ENCODE data around the gene YPEL2. TPM values are rescaled to one million over a fixed set of nuclear protein-coding genes. Genes with fewer than 3 reads are reported as not detected.

YPEL2 gene
- total RNA-seq, 1 experiment from 2014 or later, result 4.1 TPM

DNA sequence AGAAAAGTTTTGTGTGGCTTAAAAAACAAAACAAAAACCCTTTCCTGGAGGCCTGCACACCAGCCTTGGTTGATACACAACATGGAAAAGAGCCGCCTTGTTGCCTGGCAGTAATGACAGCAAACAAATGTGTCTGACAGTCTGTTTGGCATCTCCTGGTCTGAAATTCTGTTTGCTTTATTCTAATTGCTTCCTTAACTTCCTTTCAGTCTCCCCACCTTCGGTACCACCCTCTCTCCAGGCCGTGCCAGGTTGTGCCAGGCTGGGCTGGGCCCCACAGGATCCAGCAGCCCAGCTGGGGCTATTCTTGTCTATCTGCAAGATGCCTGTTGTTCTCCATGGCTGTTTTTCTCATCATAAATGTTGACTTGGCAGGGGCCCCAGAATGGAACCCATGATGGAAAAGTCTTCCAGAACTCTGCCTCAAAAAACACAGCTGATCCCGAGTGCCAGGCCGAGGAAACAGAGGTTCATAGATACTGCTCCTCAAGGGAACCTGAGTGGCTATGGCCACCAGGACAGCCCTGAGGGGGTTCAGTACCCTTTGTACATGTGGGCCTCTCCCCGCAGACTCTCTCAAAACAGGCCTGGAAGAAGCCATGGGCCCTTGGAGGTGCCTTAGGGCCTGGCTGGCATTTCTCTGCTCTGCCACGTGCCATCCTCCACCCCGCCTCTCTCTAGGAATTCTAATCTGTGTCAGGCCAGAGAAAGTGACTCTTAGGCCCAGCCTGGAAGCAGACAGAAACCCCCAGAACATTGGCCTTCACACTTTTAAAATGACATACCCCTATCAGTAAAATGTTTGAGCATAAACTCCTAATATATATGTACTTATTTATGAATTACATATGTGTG, 50.5 kb downstream of the YPEL2 start:
- H3K27ac Mint-ChIP-seq (ENCODE audit: unreplicated experiment), result no peak overlapping the region
- TF ChIP-seq, protein P1, sequence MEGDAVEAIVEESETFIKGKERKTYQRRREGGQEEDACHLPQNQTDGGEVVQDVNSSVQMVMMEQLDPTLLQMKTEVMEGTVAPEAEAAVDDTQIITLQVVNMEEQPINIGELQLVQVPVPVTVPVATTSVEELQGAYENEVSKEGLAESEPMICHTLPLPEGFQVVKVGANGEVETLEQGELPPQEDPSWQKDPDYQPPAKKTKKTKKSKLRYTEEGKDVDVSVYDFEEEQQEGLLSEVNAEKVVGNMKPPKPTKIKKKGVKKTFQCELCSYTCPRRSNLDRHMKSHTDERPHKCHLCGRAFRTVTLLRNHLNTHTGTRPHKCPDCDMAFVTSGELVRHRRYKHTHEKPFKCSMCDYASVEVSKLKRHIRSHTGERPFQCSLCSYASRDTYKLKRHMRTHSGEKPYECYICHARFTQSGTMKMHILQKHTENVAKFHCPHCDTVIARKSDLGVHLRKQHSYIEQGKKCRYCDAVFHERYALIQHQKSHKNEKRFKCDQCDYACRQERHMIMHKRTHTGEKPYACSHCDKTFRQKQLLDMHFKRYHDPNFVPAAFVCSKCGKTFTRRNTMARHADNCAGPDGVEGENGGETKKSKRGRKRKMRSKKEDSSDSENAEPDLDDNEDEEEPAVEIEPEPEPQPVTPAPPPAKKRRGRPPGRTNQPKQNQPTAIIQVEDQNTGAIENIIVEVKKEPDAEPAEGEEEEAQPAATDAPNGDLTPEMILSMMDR (IDR thresholded peaks at IDR 0.05; ENCODE audit: unreplicated experiment), result no peak
- no peaks in the 10 kb centered on the region for H3K27me3 Mint-ChIP-seq (ENCODE audit: unreplicated experiment)
- intact Hi-C loops (cut with micrococcal nuclease; ENCODE audit: unreplicated experiment), result no loop called here
- CTCF ChIA-PET, result no interaction called here
- no TSS peak for BruUV-seq (replicated peaks)
- no peaks in the 10 kb centered on the region for H3K36me3 Mint-ChIP-seq (ENCODE audit: insufficient read depth, unreplicated experiment)
- H3K9me3 Mint-ChIP-seq (ENCODE audit: low read depth, unreplicated experiment), result no peaks in the 10 kb centered on the region
- DNase-seq, result no peak
- H3K4me3 Mint-ChIP-seq (ENCODE audit: low read depth, unreplicated experiment), result no peak overlapping the region
- H3K4me1 Mint-ChIP-seq (ENCODE audit: low read depth, unreplicated experiment), result peaks cover 7% of the 10 kb centered on the region

DNA sequence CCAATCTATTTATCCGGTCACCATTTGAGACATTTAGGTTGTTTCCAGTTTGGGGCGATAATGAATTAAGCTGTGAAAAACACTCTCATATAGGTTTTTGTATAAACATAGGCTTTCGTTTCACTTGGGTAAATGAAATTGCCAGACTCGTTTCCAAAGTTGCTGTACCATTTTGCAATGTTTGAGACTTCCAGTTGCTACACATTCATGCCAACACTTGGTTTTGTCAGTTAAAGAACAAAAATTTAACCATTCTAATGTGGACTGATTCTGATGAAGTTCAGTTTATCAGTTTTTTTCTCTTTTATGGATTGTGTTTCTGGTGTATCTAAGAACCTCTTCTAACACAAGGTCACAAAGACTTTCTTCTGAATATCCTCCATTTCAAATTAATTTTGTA, 52.4 kb downstream of the YPEL2 start:
- BruUV-seq (replicated peaks), result no TSS peak
- Mint-ChIP-seq H3K36me3 (ENCODE audit: insufficient read depth, unreplicated experiment) (no peaks in the 10 kb centered on the region), H3K27me3 (ENCODE audit: unreplicated experiment) (no peaks in the 10 kb centered on the region), H3K9me3 (ENCODE audit: low read depth, unreplicated experiment) (no peaks in the 10 kb centered on the region), H3K4me1 (ENCODE audit: low read depth, unreplicated experiment) (peaks cover under 1% of the 10 kb centered on the region), H3K27ac (ENCODE audit: unreplicated experiment) (no peak overlapping the region), H3K4me3 (ENCODE audit: low read depth, unreplicated experiment) (no peak overlapping the region)
- CTCF ChIA-PET, result no interaction called here
- DNase-seq, result no peak
- TF ChIP-seq, protein P1 (IDR thresholded peaks at IDR 0.05; ENCODE audit: unreplicated experiment), result no peak
- intact Hi-C loops (cut with micrococcal nuclease; ENCODE audit: unreplicated experiment), result no loop called here

DNA sequence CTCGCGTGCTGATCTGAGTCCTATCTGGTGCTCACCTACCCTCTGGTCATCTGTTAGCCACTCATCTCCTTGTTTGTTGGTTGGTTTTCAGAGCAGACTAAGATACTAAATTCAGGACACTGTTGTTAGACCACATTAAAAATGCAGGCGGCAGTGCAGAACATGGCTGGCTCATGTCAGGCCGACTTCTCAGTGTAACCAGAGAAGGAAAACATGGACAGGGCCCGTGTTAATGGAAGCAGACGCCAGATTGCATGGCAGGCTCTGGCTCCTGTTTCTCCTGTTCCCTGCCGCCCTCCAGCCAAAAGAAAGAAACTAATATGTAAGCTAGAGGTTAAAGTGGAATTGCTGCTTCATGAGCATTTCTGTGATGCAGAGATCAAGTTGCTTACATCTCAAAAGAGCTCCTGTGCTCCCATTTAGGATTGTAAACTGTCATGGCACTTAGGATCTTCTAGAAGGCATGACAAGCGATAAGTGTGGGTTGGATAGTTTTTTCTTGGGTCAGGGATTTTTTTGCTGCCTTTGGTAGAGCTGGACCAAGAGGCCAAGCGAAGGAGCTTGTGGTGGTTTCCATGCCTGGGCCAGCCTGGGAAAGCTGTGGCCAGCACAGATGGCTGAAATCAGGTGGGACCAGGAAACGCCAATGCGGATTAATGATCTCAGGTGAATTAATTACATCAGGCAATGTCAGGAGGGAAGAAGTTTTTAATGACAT, 56.1 kb downstream of the YPEL2 start:
- no peak for DNase-seq
- Mint-ChIP-seq H3K4me3 (ENCODE audit: low read depth, unreplicated experiment) (no peak overlapping the region), H3K36me3 (ENCODE audit: insufficient read depth, unreplicated experiment) (no peaks in the 10 kb centered on the region), H3K9me3 (ENCODE audit: low read depth, unreplicated experiment) (no peaks in the 10 kb centered on the region), H3K27ac (ENCODE audit: unreplicated experiment) (no peak overlapping the region), H3K4me1 (ENCODE audit: low read depth, unreplicated experiment) (no peaks in the 10 kb centered on the region), H3K27me3 (ENCODE audit: unreplicated experiment) (no peaks in the 10 kb centered on the region)
- CTCF ChIA-PET, result no interaction called here
- TF ChIP-seq, protein P1 (IDR thresholded peaks at IDR 0.05; ENCODE audit: unreplicated experiment), result no peak
- BruUV-seq (replicated peaks), result no TSS peak
- intact Hi-C loops (cut with micrococcal nuclease; ENCODE audit: unreplicated experiment), result no loop called here

DNA sequence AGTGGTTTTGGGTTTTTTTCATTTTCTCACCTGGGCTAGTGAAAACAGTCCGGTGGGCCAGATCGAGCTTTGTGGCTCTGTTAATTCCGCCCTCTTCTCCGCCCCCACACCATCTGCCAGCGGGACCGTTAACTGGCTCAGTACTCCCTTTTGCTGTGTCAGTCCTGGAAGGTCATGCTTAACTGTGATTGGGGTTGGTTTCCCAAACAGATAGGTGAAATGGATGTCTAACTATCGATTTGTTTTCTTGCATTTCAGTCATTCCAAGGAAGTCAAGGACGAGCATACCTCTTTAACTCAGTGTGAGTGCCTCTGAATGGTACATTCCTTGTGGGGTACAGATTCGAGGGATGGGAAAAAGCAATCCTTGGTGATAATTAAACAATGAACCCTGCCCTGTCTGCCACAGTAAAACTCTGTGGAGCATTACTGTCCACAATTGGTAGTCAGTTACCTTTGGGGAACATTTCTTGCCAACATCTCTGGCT, 56.7 kb downstream of the YPEL2 start:
- CTCF ChIA-PET, result no interaction called here

More for the DNA sequence above, 56.7 kb downstream of the YPEL2 start:
- Mint-ChIP-seq H3K27me3 (ENCODE audit: unreplicated experiment) (no peaks in the 10 kb centered on the region), H3K4me3 (ENCODE audit: low read depth, unreplicated experiment) (no peak overlapping the region), H3K36me3 (ENCODE audit: insufficient read depth, unreplicated experiment) (no peaks in the 10 kb centered on the region), H3K9me3 (ENCODE audit: low read depth, unreplicated experiment) (no peaks in the 10 kb centered on the region), H3K4me1 (ENCODE audit: low read depth, unreplicated experiment) (no peaks in the 10 kb centered on the region), H3K27ac (ENCODE audit: unreplicated experiment) (no peak overlapping the region)
- no TSS peak for BruUV-seq (replicated peaks)
- intact Hi-C loops (cut with micrococcal nuclease; ENCODE audit: unreplicated experiment), result no loop called here
- TF ChIP-seq, protein P1 (IDR thresholded peaks at IDR 0.05; ENCODE audit: unreplicated experiment), result no peak
- no peak for DNase-seq
